H9 (cell line): Measurements from ENCODE around the gene SLC7A9. TPM values are rescaled to one million over a fixed set of nuclear protein-coding genes. Genes with fewer than 3 reads are reported as not detected.

Experiments used
- DNase-seq: peaks from one replicate; pipeline ENCODE4 v3.0.0-alpha.2; 2017
- H2AFZ ChIP-seq: one replicate; pipeline ENCODE4 v1.6.1; 2013; ENCODE audit warnings: mild to moderate bottlenecking, low read length, control low read depth, moderate library complexity
- H2AK5ac ChIP-seq: 2 replicates; pipeline ENCODE4 v1.6.1; 2013; ENCODE audit warnings: low read length, control low read depth, mixed read lengths; ENCODE audit not compliant: insufficient read length
- H2BK120ac ChIP-seq: one replicate; pipeline ENCODE4 v1.6.1; 2013; ENCODE audit warnings: low read depth, mild to moderate bottlenecking, low read length, control low read depth, inconsistent platforms; ENCODE audit not compliant: poor library complexity, severe bottlenecking
- H2BK12ac ChIP-seq: 2 replicates; pipeline ENCODE4 v1.6.1; 2013; ENCODE audit warnings: low read length, control low read depth, mixed read lengths, low read depth; ENCODE audit not compliant: insufficient read length
- H2BK15ac ChIP-seq: 2 replicates; pipeline ENCODE4 v1.6.1; 2013; ENCODE audit warnings: low read depth, low read length, control low read depth
- H2BK20ac ChIP-seq: one replicate; pipeline ENCODE4 v1.6.1; 2013; ENCODE audit warnings: low read depth, mild to moderate bottlenecking, low read length, control low read depth, inconsistent platforms; ENCODE audit not compliant: poor library complexity, severe bottlenecking
- H2BK5ac ChIP-seq: 2 replicates; pipeline ENCODE4 v1.6.1; 2013; ENCODE audit warnings: low read length, control low read depth, mixed read lengths; ENCODE audit not compliant: insufficient read length
- H3K14ac ChIP-seq: 2 replicates; pipeline ENCODE4 v1.6.1; 2013; ENCODE audit warnings: low read length, control low read depth; ENCODE audit not compliant: insufficient read depth
- H3K18ac ChIP-seq: 2 replicates; pipeline ENCODE4 v1.6.1; 2013; ENCODE audit warnings: low read depth, mild to moderate bottlenecking, mixed read lengths, low read length, control low read depth; ENCODE audit not compliant: insufficient read length
- H3K23ac ChIP-seq: 2 replicates; pipeline ENCODE4 v1.6.1; 2013; ENCODE audit warnings: low read length, control low read depth, mixed read lengths, low read depth; ENCODE audit not compliant: insufficient read length
- H3K23me2 ChIP-seq: 2 replicates; pipeline ENCODE4 v1.6.1; 2013; ENCODE audit warnings: low read depth, mild to moderate bottlenecking, mixed read lengths, low read length, control low read depth; ENCODE audit not compliant: insufficient read length, poor library complexity, severe bottlenecking
- H3K27ac ChIP-seq: 2 replicates; pipeline ENCODE4 v1.5.1; 2013; ENCODE audit warnings: low read length, control low read depth, mixed read lengths, low read depth; ENCODE audit not compliant: insufficient read length
- H3K27me3 ChIP-seq: 2 replicates; pipeline ENCODE4 v1.6.1; 2013; ENCODE audit warnings: low read length, control low read depth, inconsistent platforms; ENCODE audit not compliant: insufficient read depth
- H3K4ac ChIP-seq: 2 replicates; pipeline ENCODE4 v1.6.1; 2013; ENCODE audit warnings: low read depth, mild to moderate bottlenecking, control low read depth, inconsistent platforms, low read length, moderate library complexity
- H3K4me1 ChIP-seq: 2 replicates; pipeline ENCODE4 v1.6.1; 2013; ENCODE audit warnings: low read length, control low read depth, inconsistent platforms; ENCODE audit not compliant: insufficient read depth
- H3K4me2 ChIP-seq: 2 replicates; pipeline ENCODE4 v1.6.1; 2013; ENCODE audit warnings: low read length, control low read depth, mixed read lengths; ENCODE audit not compliant: insufficient read length, insufficient read depth
- H3K56ac ChIP-seq: 2 replicates; pipeline ENCODE4 v1.6.1; 2013; ENCODE audit warnings: low read depth, mild to moderate bottlenecking, mixed read lengths, low read length, control low read depth; ENCODE audit not compliant: insufficient read length
- H3K79me1 ChIP-seq: 2 replicates; pipeline ENCODE4 v1.6.1; 2013; ENCODE audit warnings: low read depth, mild to moderate bottlenecking, moderate library complexity, low read length, control low read depth, inconsistent platforms; ENCODE audit not compliant: insufficient read depth, poor library complexity, severe bottlenecking
- H3K79me2 ChIP-seq: 2 replicates; pipeline ENCODE4 v1.6.1; 2013; ENCODE audit warnings: low read length, control low read depth, inconsistent platforms; ENCODE audit not compliant: insufficient read depth
- H3K9ac ChIP-seq: 2 replicates; pipeline ENCODE4 v1.6.1; 2013; ENCODE audit warnings: low read length, control low read depth, mixed read lengths; ENCODE audit not compliant: insufficient read length; ENCODE audit errors: extremely low read depth
- H3K9me3 ChIP-seq: one replicate; pipeline ENCODE4 v1.6.1; 2013; ENCODE audit warnings: low read depth, low read length, inconsistent platforms; ENCODE audit not compliant: control insufficient read depth
- H3T11ph ChIP-seq: one replicate; pipeline ENCODE4 v1.6.1; 2013; ENCODE audit warnings: mild to moderate bottlenecking, low read length, control low read depth, inconsistent platforms
- H4K20me1 ChIP-seq: one replicate; pipeline ENCODE4 v1.6.1; 2013; ENCODE audit not compliant: control insufficient read depth, insufficient read length, insufficient read depth
- H4K5ac ChIP-seq: 2 replicates; pipeline ENCODE4 v1.6.1; 2013; ENCODE audit warnings: low read depth, mild to moderate bottlenecking, mixed read lengths, low read length, control low read depth; ENCODE audit not compliant: insufficient read length
- H4K8ac ChIP-seq: replicated peaks from 2 replicates; pipeline ENCODE4 v1.6.1; 2013; ENCODE audit warnings: low read length, control low read depth, mixed read lengths, low read depth; ENCODE audit not compliant: insufficient read length
- H4K91ac ChIP-seq: 2 replicates; pipeline ENCODE4 v1.6.1; 2013; ENCODE audit warnings: low read depth, mild to moderate bottlenecking, moderate library complexity, mixed read lengths, low read length, control low read depth; ENCODE audit not compliant: insufficient read length
- H3K27ac Mint-ChIP-seq, 3 experiments: 2 replicates in 2 of 3; 3 replicates in 1 of 3; pipeline ENCODE4 v1.8.0; 2020 to 2021; ENCODE audit warnings: mixed read lengths in 3 of 3, mild to moderate bottlenecking in 1 of 3, moderate library complexity in 1 of 3
- H3K27me3 Mint-ChIP-seq: 2 replicates; pipeline ENCODE4 v1.8.0; 2021; ENCODE audit warnings: low read depth, mild to moderate bottlenecking, moderate library complexity, mixed read lengths
- H3K36me3 Mint-ChIP-seq, 3 experiments: 2 replicates in 2 of 3; 3 replicates in 1 of 3; pipeline ENCODE4 v1.8.0; 2020 to 2021; ENCODE audit warnings: low read depth in 3 of 3, mixed read lengths in 3 of 3; ENCODE audit not compliant: insufficient read depth in 1 of 3
- H3K4me1 Mint-ChIP-seq, 2 experiments: 2 replicates each; pipeline ENCODE4 v1.8.0; 2020; ENCODE audit warnings: mixed read lengths in 2 of 2
- H3K4me3 Mint-ChIP-seq, 2 experiments: 2 replicates in 1 of 2; 3 replicates in 1 of 2; pipeline ENCODE4 v1.8.0; 2020 to 2021; ENCODE audit warnings: mild to moderate bottlenecking in 2 of 2, mixed read lengths in 2 of 2, moderate library complexity in 1 of 2
- H3K9me3 Mint-ChIP-seq, 2 experiments: 2 replicates in 1 of 2; 3 replicates in 1 of 2; pipeline ENCODE4 v1.8.0; 2020; ENCODE audit warnings: mild to moderate bottlenecking in 2 of 2, mixed read lengths in 2 of 2, moderate library complexity in 1 of 2
- WGBS: extraction: QIAGEN DNeasy Blood & Tissue Kit; methylation state at CpG from one replicate; pipeline ENCODE4 v1.1.7; 2013; ENCODE audit warnings: missing lambda C conversion rate, low lambda C conversion rate, mixed read lengths; ENCODE audit not compliant: insufficient read length; ENCODE audit errors: extremely low coverage; 5-methylcytosine and 5-hydroxymethylcytosine counted together
- long read RNA-seq: library from polyadenylated mRNA; unstranded; transcript quantifications from one replicate; pipeline ENCODE4 v2.0.0, GENCODE V29; 2020
- total RNA-seq: library from RNA; stranded (reverse); gene quantifications from 2 replicates; pipeline ENCODE4 v1.2.1, GENCODE V29; 2021
- TF ChIP-seq, protein P1 (sequence below): fragments of 200-600 bp; sonication (generic); conservative IDR thresholded peaks from 3 replicates; pipeline ENCODE4 v1.8.0; 2021; ENCODE audit warnings: antibody characterized with exemption, mild to moderate bottlenecking

The SLC7A9 gene
- total RNA-seq = not detected in 2 replicates
- long read RNA-seq = 0 reads

DNA sequence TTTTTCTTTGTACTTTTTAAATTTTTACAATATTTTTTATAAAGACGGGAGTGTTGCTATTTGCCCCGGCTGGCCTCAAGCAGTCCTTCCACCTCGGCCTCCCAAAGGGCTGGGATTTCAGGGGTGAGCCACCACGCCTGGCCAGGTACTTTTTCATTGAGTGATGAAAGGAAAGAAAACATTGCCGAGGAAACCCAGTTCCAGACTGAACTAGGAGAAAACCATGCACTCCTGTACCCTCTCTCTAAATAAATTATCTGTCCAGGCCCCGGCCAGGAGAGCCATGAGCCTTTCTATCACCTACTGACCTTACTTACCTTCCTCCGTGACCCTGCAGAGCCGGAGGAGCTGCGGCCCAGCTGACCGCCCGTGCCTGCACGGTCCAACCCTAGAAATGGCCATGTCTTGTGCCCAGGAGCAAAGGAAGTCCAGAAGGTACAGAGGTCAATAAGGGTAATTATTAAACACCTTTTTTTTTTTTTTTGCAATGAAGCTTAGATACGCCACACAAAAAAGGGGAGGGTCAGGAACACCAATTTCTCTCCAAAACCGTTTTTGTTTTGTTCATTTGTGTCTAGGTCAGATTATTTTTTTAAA, at the start of gene SLC7A9:
SLC7A9 (minus strand) TSS at position 399 of the 597 bp plus-strand sequence. CDS start 1,233 bp downstream, outside the sequence.
- Histone ChIP-seq H3T11ph (no peak within 1 kb of the TSS), H2BK15ac (no peak within 1 kb of the TSS), H3K79me1 (no peaks in the 10 kb centered on the region), H3K79me2 (no peaks in the 10 kb centered on the region), H3K9ac (no peak within 1 kb of the TSS), H4K8ac (no peak within 1 kb of the TSS), H2AFZ (no peak within 1 kb of the TSS), H3K27me3 (no peaks in the 10 kb centered on the region), H3K4me1 (no peaks in the 10 kb centered on the region), H3K18ac (peak within 1 kb of the TSS; percentile 3), H2BK120ac (no peak within 1 kb of the TSS), H4K20me1 (no peaks in the 10 kb centered on the region), H4K5ac (no peak within 1 kb of the TSS), H3K4me2 (no peak within 1 kb of the TSS), H3K56ac (no peak within 1 kb of the TSS), H4K91ac (no peak within 1 kb of the TSS), H2BK20ac (no peak within 1 kb of the TSS), H2AK5ac (no peak within 1 kb of the TSS), H3K14ac (peak within 1 kb of the TSS; percentile 54; the same call in 1 of the 2 replicates), H3K23ac (no peak within 1 kb of the TSS), H3K27ac (no peak within 1 kb of the TSS), H2BK5ac (no peak within 1 kb of the TSS), H3K4ac (no peak within 1 kb of the TSS), H3K23me2 (no peaks in the 10 kb centered on the region), H3K9me3 (no peaks in the 10 kb centered on the region), H2BK12ac (no peak within 1 kb of the TSS)
- Mint-ChIP-seq H3K4me3 (no peak within 1 kb of the TSS), H3K27ac (peak within 1 kb of the TSS in 1 of 3 experiments; percentile 59; a peak in 1 of 7 replicates), H3K27me3 (no peaks in the 10 kb centered on the region), H3K9me3 (no peaks in the 10 kb centered on the region; a peak in 2 of 5 replicates), H3K36me3 (no peaks in the 10 kb centered on the region), H3K4me1 (peaks cover 13 to 14% of the 10 kb centered on the region in 2 experiments; a peak in 3 of 4 replicates)
- DNase-seq = no peak
- no CpG with 5 or more reads among the region's 14 CpGs for WGBS
- TF ChIP-seq, protein P1, sequence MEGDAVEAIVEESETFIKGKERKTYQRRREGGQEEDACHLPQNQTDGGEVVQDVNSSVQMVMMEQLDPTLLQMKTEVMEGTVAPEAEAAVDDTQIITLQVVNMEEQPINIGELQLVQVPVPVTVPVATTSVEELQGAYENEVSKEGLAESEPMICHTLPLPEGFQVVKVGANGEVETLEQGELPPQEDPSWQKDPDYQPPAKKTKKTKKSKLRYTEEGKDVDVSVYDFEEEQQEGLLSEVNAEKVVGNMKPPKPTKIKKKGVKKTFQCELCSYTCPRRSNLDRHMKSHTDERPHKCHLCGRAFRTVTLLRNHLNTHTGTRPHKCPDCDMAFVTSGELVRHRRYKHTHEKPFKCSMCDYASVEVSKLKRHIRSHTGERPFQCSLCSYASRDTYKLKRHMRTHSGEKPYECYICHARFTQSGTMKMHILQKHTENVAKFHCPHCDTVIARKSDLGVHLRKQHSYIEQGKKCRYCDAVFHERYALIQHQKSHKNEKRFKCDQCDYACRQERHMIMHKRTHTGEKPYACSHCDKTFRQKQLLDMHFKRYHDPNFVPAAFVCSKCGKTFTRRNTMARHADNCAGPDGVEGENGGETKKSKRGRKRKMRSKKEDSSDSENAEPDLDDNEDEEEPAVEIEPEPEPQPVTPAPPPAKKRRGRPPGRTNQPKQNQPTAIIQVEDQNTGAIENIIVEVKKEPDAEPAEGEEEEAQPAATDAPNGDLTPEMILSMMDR = no peak
